SK-N-SH treated with all-trans-retinoic acid at 6 μM for 48 hours (cell line): ENCODE data around the gene GALNT7.

Experiments
- ATAC-seq: fragments of 200-7000 bp; cut with Tn5 transposase; 3 replicates; pipeline ENCODE4 v1.9.1; 2020; ENCODE audit warnings: mild to moderate bottlenecking, moderate library complexity
- ARNTL ChIP-seq: fragments of 450-650 bp; formaldehyde crosslinking; IDR thresholded peaks from 2 replicates; pipeline ENCODE4 v1.5.0; 2020; ENCODE audit warnings: low read depth, mild to moderate bottlenecking, moderate library complexity, borderline replicate concordance
- BACH2 ChIP-seq: fragments of 250-450 bp; sonication (Bioruptor Pico); IDR thresholded peaks from 2 replicates; pipeline ENCODE4 v1.9.0; 2021; ENCODE audit warnings: mild to moderate bottlenecking, borderline replicate concordance
- CREB5 ChIP-seq: fragments of 250-450 bp; sonication (Bioruptor Pico); IDR thresholded peaks from 2 replicates; pipeline ENCODE4 v1.5.1; 2020; ENCODE audit warnings: low read depth, mild to moderate bottlenecking, moderate library complexity
- CSDC2 ChIP-seq: fragments of 250-450 bp; sonication (Bioruptor Pico); IDR thresholded peaks from 2 replicates; pipeline ENCODE4 v1.5.0; 2020; ENCODE audit warnings: mild to moderate bottlenecking, moderate library complexity
- CSRNP3 ChIP-seq: fragments of 250-450 bp; sonication (Bioruptor Pico); IDR thresholded peaks from 2 replicates; pipeline ENCODE4 v1.5.1; 2021; ENCODE audit warnings: mild to moderate bottlenecking, moderate library complexity
- ESRRG ChIP-seq: fragments of 250-450 bp; sonication (Bioruptor Pico); IDR thresholded peaks from 2 replicates; pipeline ENCODE4 v1.6.1; 2021; ENCODE audit warnings: mild to moderate bottlenecking
- GLIS3 ChIP-seq: fragments of 250-450 bp; sonication (Bioruptor Pico); IDR thresholded peaks from 2 replicates; pipeline ENCODE4 v1.5.0; 2020; ENCODE audit warnings: mild to moderate bottlenecking, moderate library complexity
- ISL1 ChIP-seq: fragments of 250-450 bp; sonication (Bioruptor Pico); IDR thresholded peaks from 2 replicates; pipeline ENCODE4 v2.1.2; 2022; ENCODE audit warnings: mild to moderate bottlenecking, moderate library complexity
- PATZ1 ChIP-seq: fragments of 250-450 bp; sonication (Bioruptor Pico); IDR thresholded peaks from 2 replicates; pipeline ENCODE4 v1.8.0; 2020; ENCODE audit warnings: mild to moderate bottlenecking, moderate library complexity, borderline replicate concordance
- POU6F1 ChIP-seq: fragments of 250-450 bp; sonication (Bioruptor Pico); IDR thresholded peaks from 2 replicates; pipeline ENCODE4 v1.8.0; 2021; ENCODE audit warnings: low read depth, mild to moderate bottlenecking, moderate library complexity, borderline replicate concordance
- RARB ChIP-seq: fragments of 250-450 bp; sonication (Bioruptor Pico); IDR thresholded peaks from 2 replicates; pipeline ENCODE4 v1.8.0; 2021; ENCODE audit warnings: mild to moderate bottlenecking, moderate library complexity
- SNAI2 ChIP-seq: fragments of 250-450 bp; sonication (Bioruptor Pico); IDR thresholded peaks from 2 replicates; pipeline ENCODE4 v1.5.0; 2020; ENCODE audit warnings: mild to moderate bottlenecking, moderate library complexity
- TCF4 ChIP-seq: fragments of 250-450 bp; sonication (Bioruptor Pico); IDR thresholded peaks from 2 replicates; pipeline ENCODE4 v1.8.0; 2021; ENCODE audit warnings: mild to moderate bottlenecking, moderate library complexity, borderline replicate concordance
- TOX ChIP-seq: fragments of 250-450 bp; sonication (Bioruptor Pico); IDR thresholded peaks from 2 replicates; pipeline ENCODE4 v1.8.0; 2021; ENCODE audit warnings: mild to moderate bottlenecking, moderate library complexity, borderline replicate concordance
- TSHZ2 ChIP-seq: fragments of 250-450 bp; sonication (Bioruptor Pico); IDR thresholded peaks from 2 replicates; pipeline ENCODE4 v1.5.0; 2020; ENCODE audit warnings: mild to moderate bottlenecking, moderate library complexity
- ZC3H10 ChIP-seq: fragments of 250-450 bp; sonication (Bioruptor Pico); IDR thresholded peaks from 2 replicates; pipeline ENCODE4 v1.5.1; 2021; ENCODE audit warnings: mild to moderate bottlenecking, moderate library complexity
- ZFP3 ChIP-seq: fragments of 250-450 bp; sonication (Bioruptor Pico); IDR thresholded peaks from 2 replicates; pipeline ENCODE4 v1.5.0; 2020; ENCODE audit warnings: mild to moderate bottlenecking, moderate library complexity
- ZFP30 ChIP-seq: fragments of 450-650 bp; formaldehyde crosslinking; IDR thresholded peaks from 2 replicates; pipeline ENCODE4 v1.5.0; 2022; ENCODE audit warnings: mild to moderate bottlenecking, moderate library complexity
- ZNF565 ChIP-seq: fragments of 450-650 bp; formaldehyde crosslinking; conservative IDR thresholded peaks from 2 replicates; pipeline ENCODE4 v1.5.0; 2020; ENCODE audit warnings: low read depth, mild to moderate bottlenecking, moderate library complexity
- ZNF70 ChIP-seq: fragments of 450-650 bp; formaldehyde crosslinking; IDR thresholded peaks from 2 replicates; pipeline ENCODE4 v1.5.0; 2020; ENCODE audit warnings: mild to moderate bottlenecking, moderate library complexity

The GALNT7 gene

GRCh38 chr4:173242466-173243250, 74.0 kb downstream of the GALNT7 start:
- ATAC-seq: no peak
- TF ChIP-seq ARNTL (no peak), CSDC2 (CRISPR knock-in tag) (no peak), SNAI2 (CRISPR knock-in tag) (no peak), ZFP30 (CRISPR knock-in tag) (no peak), PATZ1 (no peak), RARB (CRISPR knock-in tag) (no peak), ZNF565 (CRISPR knock-in tag) (no peak), ESRRG (no peak), BACH2 (CRISPR knock-in tag) (no peak), ZC3H10 (no peak), POU6F1 (CRISPR knock-in tag) (no peak), GLIS3 (CRISPR knock-in tag) (no peak), ISL1 (CRISPR knock-in tag) (no peak), TOX (CRISPR knock-in tag) (no peak), TCF4 (no peak), ZFP3 (CRISPR knock-in tag) (no peak)
- TF ChIP-seq, all 23 proteins: peak for 0

- TF ChIP-seq CSDC2 (CRISPR knock-in tag) (no peak), TCF4 (no peak), PATZ1 (no peak), TSHZ2 (no peak), SNAI2 (CRISPR knock-in tag) (no peak), TOX (CRISPR knock-in tag) (no peak), RARB (CRISPR knock-in tag) (no peak), ZNF70 (CRISPR knock-in tag) (no peak), ISL1 (CRISPR knock-in tag) (no peak), GLIS3 (CRISPR knock-in tag) (no peak), ESRRG (no peak), ZFP3 (CRISPR knock-in tag) (no peak), ZNF565 (CRISPR knock-in tag) (no peak), ZC3H10 (no peak), CREB5 (CRISPR knock-in tag) (no peak), ZFP30 (CRISPR knock-in tag) (no peak), BACH2 (CRISPR knock-in tag) (no peak), CSRNP3 (CRISPR knock-in tag) (no peak)
These were observed 74.7 kb downstream of the GALNT7 start for GRCh38 chr4:173243321-173243720.

More at GRCh38 chr4:173243321-173243720, 74.7 kb downstream of the GALNT7 start:
- ATAC-seq: peak; percentile 81
